NK-92 (cell line): Measurements from ENCODE around the gene FCHO2.

Experiments used
- DNase-seq: peaks from one replicate; lab custom pipeline; 2025; ENCODE audit not compliant: unreplicated experiment; lab: John Stamatoyannopoulos, UW

The FCHO2 gene

DNA sequence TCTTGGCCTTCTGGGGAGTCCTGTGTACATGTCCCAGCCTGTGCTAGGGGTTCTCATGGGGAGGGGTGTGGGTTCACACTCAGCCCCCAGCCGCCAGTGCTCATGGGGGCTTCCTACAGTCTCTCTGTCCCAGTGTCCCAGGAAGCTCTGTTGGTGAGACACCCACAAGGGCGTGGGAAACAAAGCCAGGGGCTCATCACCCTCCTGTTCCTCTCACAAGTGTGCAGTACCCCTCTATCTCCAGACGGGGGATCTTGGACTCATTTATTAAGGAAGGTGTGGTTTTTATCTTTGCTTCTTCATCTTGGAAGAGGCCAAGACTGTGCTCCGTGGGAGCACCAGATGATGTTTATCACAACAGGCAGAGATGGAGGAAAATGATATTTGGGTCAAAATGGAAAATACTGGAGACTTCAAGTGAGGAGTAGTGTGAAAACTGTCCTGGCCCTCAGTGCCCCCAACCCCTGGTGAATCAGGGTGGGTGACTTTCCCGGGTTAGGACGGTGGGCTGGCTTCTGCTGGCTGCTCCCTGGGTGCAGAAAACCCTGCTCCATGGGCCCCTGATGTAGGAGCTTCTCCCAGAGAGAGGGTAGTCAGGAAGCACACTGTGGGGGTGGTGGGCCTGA, 179.7 kb downstream of the FCHO2 start:
- DNase-seq, result no peak

GRCh38 chr5:73136055-73136562, 180.3 kb downstream of the FCHO2 start:
- no peak for DNase-seq

DNA sequence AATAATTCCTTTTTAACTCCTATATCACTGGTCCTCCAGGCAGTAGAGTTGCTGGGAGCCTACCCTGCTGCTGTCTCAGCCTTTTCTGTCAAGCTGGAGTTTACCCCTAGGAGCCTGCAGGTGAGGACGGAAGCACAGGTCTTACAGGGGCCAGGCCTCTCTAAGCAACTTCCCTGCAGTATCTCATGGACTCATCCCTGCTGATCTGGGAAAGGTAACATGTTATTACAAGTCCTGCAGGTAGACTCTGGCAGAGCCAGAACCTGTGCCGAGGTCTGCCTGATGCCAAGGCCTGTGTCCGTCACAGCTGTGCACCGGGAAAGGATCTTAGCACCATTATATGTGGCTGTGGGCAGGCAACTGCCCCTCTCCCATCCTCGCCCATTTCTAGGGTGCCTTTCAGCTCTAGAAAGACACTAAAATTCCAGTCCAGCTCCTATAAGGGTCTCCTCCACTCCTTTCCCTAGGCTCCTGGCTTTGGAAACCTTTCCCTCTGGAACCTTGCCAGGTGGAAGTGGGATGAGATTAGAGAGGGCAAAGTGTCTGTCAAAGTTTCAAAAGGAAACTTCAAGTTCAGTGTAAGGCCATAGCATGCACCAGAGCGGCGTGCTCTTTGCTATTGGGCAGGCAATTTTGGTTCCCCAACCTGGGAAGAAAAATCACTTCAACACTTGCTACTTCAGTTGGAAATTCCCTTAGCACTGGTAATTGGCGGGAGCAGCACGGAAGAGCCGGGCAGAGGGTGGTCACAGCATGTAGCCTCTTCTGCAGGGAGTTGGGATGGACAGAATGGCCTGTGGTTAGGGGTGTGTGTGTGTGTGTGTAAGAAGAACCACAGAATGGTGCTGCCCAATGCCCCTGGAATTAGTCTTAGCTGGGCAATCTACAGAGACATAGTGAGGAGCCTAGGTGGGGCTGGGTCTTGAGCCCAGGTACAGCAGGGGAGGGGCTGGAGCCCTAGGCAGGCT, 182.0 kb downstream of the FCHO2 start:
- DNase-seq, result no peak

DNA sequence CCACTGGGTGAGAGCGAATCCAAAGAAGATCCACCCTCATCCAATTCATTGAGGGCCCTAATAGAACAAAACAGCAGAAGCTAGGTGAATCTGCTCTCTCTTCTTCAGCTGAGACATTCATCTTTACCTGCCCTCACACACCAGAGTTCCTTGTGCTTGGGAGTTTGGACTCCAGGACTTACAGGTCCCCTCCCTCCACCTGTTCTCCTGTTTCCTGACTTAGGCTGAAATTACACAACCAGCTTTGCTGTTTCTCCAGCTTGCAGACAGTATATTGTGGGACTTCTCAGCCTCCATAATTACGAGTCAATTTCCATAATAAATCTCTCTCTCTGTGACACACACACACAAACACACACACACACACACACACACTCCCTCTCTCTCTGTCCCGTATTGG, 183.6 kb downstream of the FCHO2 start:
- DNase-seq, result no peak
